Right atrium auricular region (tissue), 2 donors: ENCODE measurements around the gene IL16. TPM values are rescaled to one million over a fixed set of nuclear protein-coding genes. Genes with fewer than 3 reads are reported as not detected.

Source experiments
- DNase-seq: peaks from one replicate; pipeline ENCODE4 v3.0.0-alpha.2; 2019; ENCODE audit warnings: low spot score
- H3K27ac ChIP-seq, 2 donors: fragments of 200-600 bp; sonication (generic); 1 replicate in 1 of 2; 2 replicates in 1 of 2; pipeline ENCODE4 v1.5.1; 2016 to 2019
- H3K27me3 ChIP-seq, 2 donors: fragments of 200-600 bp; sonication (generic); one replicate each; pipeline versions ENCODE4 v1.5.1 to v1.6.0; 2017 to 2019
- H3K36me3 ChIP-seq: fragments of 200-600 bp; sonication (generic); one replicate; pipeline ENCODE4 v1.5.1; 2016
- H3K4me1 ChIP-seq, 2 donors: fragments of 200-600 bp; sonication (generic); one replicate each; pipeline versions ENCODE4 v1.5.1 to v1.6.0; 2017 to 2019
- H3K4me3 ChIP-seq, 2 donors: fragments of 200-600 bp; sonication (generic); 1 replicate in 1 of 2; 2 replicates in 1 of 2; pipeline ENCODE4 v1.5.1; 2017 to 2019; ENCODE audit warnings: mild to moderate bottlenecking in 1 of 2, moderate library complexity in 1 of 2
- H3K9me3 ChIP-seq, 2 donors: fragments of 200-600 bp; sonication (generic); one replicate each; pipeline ENCODE4 v1.5.1; 2019
- CTCF ChIP-seq, 2 donors: fragments of 200-600 bp; sonication (generic); IDR thresholded peaks; one replicate each; pipeline ENCODE4 v1.5.1; 2019; ENCODE audit warnings: antibody characterized with exemption in 2 of 2
- total RNA-seq, 2 donors: library from RNA; depleted of rRNA; stranded (reverse); fragments of >200 nt; gene quantifications; one replicate each; pipeline ENCODE4 v1.1.0, GENCODE V29; 2016

The IL16 gene
- total RNA-seq, 2 donors from 2014 or later = 3.9 to 12.1 TPM

GRCh38 chr15:81229586-81229985 is 32.9 kb downstream of the IL16 start:
- peak overlapping the region; percentile 28 to 69 for H3K27ac ChIP-seq

GRCh38 chr15:81235276-81236123 is 38.8 kb downstream of the IL16 start:
- H3K9me3 ChIP-seq = peaks cover 0 to 8% of the 10 kb centered on the region in 2 donors
- H3K4me1 ChIP-seq = no peaks in the 10 kb centered on the region
- TF ChIP-seq CTCF (IDR thresholded peaks at IDR 0.05) = no peak
- H3K27me3 ChIP-seq = no peaks in the 10 kb centered on the region
- no peak overlapping the region for H3K4me3 ChIP-seq
- H3K27ac ChIP-seq = peak overlapping the region; percentile 19 to 57
- DNase-seq = no peak
- H3K36me3 ChIP-seq = no peaks in the 10 kb centered on the region

More at GRCh38 chr15:81229586-81229985, 32.9 kb downstream of the IL16 start:
- DNase-seq = peak; percentile 84
- H3K4me1 ChIP-seq = peaks cover 0 to 18% of the 10 kb centered on the region in 2 donors
- H3K36me3 ChIP-seq = no peaks in the 10 kb centered on the region
- no peaks in the 10 kb centered on the region for H3K27me3 ChIP-seq
- H3K4me3 ChIP-seq = no peak overlapping the region
- H3K9me3 ChIP-seq = peaks cover 0 to 8% of the 10 kb centered on the region in 2 donors
- TF ChIP-seq CTCF (IDR thresholded peaks at IDR 0.05) = no peak

GRCh38 chr15:81239190-81239589 is 42.5 kb downstream of the IL16 start:
- H3K27ac ChIP-seq = no peak overlapping the region
- no peaks in the 10 kb centered on the region for H3K36me3 ChIP-seq
- H3K4me1 ChIP-seq = no peaks in the 10 kb centered on the region
- TF ChIP-seq CTCF (IDR thresholded peaks at IDR 0.05) = no peak
- peaks cover 0 to 28% of the 10 kb centered on the region in 2 donors for H3K9me3 ChIP-seq
- no peak overlapping the region for H3K4me3 ChIP-seq
- DNase-seq = no peak
- H3K27me3 ChIP-seq = no peaks in the 10 kb centered on the region

- H3K4me1 ChIP-seq = no peaks in the 10 kb centered on the region
- DNase-seq = no peak
- TF ChIP-seq CTCF (IDR thresholded peaks at IDR 0.05) = no peak
- H3K27ac ChIP-seq = no peak overlapping the region
- H3K36me3 ChIP-seq = no peaks in the 10 kb centered on the region
- no peaks in the 10 kb centered on the region for H3K27me3 ChIP-seq
- peaks cover 0 to 30% of the 10 kb centered on the region in 2 donors for H3K9me3 ChIP-seq
- H3K4me3 ChIP-seq = no peak overlapping the region
Measured at GRCh38 chr15:81242778-81243177, 46.1 kb downstream of the IL16 start.

GRCh38 chr15:81244306-81244705 is 47.6 kb downstream of the IL16 start:
- no peak for TF ChIP-seq CTCF (IDR thresholded peaks at IDR 0.05)
- Histone ChIP-seq H3K4me1 (no peaks in the 10 kb centered on the region), H3K27ac (no peak overlapping the region), H3K36me3 (no peaks in the 10 kb centered on the region), H3K9me3 (peaks cover 0 to 30% of the 10 kb centered on the region in 2 donors), H3K4me3 (no peak overlapping the region), H3K27me3 (no peaks in the 10 kb centered on the region)
- no peak for DNase-seq
